ENCODE results near the gene HPS1.
A peak's percentile ranks its signal among the peaks of the same experiment; 100 is the strongest.

Gene HPS1

DNA sequence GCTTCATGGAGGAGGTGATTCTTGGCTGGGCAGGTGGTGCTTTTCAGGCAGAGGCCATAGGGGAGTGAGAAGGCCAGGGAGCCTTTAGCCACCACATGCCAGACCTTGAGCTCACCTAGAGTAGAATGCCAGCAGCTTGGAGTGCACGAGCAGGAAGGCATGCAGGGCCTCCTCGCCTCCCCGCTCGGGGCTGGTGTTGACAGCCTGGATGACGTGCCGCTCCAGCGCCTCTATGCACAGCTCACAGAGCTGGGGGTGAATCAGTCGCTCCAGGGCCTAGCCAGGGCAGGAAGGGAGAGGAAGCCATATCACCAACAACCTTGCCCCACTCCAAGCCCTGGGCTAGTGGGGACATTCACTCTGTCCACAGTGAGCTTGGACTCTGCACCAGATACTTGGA, 15.7 kb downstream of the HPS1 start:
- no peak for DNase-seq

DNA sequence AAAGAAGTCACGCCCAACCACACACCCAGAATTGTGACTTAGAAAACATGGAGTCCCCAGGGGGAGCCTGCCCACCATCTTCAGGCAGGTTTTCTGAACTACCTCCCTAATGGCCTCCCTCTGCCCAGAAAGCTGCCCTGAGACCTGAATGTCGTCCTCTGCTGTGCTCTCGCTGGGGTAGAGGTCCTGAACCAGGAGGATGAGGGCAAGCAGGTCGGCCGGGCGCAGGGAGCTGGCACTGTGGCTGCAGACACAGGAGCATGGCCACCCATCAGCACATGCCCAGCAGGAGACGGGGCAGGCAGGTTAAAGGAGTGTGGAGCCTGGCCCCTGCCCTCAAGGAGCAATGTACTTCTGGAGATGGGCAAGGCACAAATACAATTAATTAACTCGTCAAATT, 16.3 kb downstream of the HPS1 start:
- DNase-seq = no peak

DNA sequence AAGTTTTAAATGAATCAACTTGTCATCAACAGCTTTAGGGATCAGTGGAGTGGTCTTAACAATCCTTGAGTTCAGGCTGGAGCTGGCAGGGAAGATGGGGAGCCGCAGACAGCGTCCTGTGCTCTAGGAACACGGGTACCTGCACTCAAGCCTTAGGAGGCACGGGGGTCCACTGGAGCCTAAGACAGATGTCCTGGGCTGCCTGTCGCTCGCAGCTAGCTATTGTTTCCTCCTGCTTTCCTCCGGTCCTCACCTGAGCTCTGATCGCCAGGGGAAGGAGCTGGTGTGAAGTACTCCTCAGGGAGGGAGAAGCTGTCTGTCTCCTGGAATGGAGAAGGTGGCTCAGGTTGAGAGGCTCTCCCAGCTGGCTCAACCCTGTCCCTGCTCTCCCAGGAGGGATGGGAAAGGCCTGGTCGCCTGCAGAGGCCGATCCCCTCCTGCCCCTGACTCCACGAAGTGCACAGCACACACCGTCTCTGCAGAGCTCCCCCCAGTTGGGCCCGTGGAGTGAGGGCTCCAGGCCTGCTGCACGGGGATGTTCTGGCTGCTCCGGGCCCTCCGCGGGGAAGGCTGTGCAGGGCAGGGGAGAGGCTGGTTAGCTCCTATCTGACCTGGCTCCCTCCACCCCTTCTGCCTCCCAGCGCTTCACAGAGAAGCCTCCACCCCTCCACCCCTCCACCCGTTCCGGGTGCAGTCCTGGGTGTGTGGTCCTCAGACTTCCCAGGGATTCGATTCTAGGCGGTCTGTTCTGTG, 17.2 kb downstream of the HPS1 start:
- DNase-seq = no peak

GRCh38 chr10:98427011-98427515, 19.7 kb downstream of the HPS1 start:
- no peak for DNase-seq

- DNase-seq = no peak
Observed at GRCh38 chr10:98425511-98426352, 21.0 kb downstream of the HPS1 start.

- DNase-seq = no peak
Observed at GRCh38 chr10:98424295-98425254, 22.2 kb downstream of the HPS1 start.

- no peak for DNase-seq
Observed at GRCh38 chr10:98423691-98424120, 23.0 kb downstream of the HPS1 start.

- DNase-seq = no peak
Observed at GRCh38 chr10:98422182-98422581, 24.6 kb downstream of the HPS1 start.

DNA sequence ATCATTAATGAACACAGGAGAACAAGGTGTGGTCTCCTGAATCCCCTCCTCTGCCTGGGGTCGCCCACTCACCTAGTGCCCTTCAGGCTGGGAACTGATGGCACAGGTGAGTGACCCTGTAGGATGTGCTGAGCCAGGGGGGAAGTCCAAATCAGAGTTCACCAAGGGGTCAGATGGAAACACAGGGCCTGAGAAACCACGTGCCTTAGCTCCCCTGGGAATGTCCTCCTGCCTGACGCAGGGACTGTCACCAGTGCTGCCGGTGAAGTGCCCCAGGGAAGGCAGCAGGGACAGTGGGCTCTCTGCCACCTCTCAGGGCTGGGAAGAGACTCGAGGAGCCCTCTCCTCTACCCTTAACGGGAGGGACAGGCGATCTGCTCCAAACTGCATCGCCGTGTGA, 25.9 kb downstream of the HPS1 start:
- no peak for DNase-seq

GRCh38 chr10:98419469-98420261, 27.1 kb downstream of the HPS1 start:
- no peak for DNase-seq

- no peak for DNase-seq
Observed at GRCh38 chr10:98418665-98419468, 27.9 kb downstream of the HPS1 start.

DNA sequence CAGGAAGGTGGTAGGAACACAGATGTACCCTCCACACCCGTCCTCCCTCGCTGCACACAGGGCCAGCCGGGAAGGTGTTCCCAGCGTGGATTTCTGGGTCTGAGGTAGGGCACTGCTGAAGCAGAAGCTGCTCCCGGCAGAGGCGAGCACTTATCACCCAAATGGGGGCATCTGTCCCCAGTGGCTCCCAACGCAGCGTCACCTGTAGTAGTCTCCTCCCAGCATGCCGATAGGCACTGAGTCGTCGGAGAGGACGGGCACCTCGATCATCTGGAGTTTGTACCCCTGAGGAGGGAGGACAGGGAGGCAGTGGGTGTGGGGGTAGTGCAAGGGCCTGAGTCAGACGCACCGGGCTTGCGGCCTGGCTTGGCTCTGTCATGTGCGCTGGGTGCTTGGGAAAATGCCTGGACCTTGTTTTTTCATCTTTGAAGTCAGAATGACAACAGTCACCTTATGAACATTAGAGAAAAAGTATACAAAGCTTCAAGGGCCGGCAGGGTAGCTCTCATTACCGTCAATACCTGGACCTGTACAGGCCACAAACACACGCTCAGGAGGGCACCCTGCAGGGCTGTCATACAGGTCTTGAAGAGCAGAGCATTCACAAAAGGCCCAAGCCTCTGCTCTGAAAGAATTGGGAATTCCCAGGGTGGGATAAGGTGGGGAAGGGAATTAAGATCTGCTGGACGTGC, 28.6 kb downstream of the HPS1 start:
- DNase-seq = no peak

DNA sequence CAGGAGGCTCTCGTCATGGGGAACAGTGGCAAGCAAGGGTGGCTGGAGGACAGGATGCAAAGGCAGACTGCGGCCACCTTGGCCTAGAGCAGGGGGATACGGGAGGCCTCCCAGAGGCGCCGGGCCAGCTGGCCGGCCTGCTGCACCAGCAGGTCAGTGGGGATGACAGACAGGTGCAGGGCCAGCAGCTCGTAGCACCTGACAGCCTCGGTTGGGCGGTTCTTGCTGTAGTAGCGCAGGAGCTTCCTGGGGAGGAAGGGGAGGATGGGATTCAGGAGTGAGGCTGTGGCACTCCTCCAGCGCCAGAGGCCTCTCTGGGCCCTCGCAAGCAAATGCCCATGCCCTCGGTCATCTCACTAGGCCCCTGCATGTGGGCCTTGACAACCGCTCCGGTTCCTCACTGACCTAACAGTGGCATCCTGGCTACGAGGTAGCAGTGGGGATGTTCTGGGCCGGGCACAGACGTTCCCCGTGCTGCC, 29.2 kb downstream of the HPS1 start:
- no peak for DNase-seq

DNA sequence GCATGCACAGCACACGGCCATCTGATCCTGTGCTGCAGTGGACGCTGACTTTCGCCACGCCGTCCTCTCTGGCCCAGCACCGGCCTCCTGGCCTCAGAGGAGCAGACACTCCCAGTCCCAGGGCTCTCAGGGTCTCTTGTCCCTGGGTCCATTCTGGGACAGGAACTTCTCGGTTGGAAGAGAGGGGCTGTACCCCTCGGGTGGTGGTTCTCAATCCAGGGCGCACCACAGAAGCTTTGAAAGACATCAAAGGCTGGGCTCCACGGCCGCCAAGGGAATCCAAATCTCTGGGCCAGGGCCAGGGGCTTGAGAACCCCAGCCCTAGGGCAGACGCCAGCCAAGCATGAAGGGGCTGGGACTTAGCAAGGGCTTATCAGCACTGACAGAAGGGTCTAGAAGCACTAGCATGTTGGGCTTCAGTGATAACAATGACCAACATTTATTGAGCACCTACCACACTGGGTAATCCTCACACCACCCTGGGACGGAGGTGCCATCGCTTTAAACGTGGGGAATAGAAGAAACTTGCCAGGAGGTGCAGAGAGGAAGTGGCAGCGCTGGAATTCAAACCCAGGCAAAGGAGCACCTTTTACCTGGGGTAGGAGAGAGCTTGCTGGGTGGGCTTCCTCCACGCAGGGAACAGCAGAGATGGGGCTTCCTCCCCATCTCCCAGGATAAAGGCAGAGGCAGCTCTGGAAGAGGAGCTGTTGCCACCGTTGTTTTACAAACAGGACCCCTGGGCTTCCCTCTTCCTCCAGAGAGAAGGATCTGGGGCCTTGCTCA, 29.9 kb downstream of the HPS1 start:
- DNase-seq = no peak

GRCh38 chr10:98415731-98416119, 31.0 kb downstream of the HPS1 start:
- no peak for DNase-seq

DNA sequence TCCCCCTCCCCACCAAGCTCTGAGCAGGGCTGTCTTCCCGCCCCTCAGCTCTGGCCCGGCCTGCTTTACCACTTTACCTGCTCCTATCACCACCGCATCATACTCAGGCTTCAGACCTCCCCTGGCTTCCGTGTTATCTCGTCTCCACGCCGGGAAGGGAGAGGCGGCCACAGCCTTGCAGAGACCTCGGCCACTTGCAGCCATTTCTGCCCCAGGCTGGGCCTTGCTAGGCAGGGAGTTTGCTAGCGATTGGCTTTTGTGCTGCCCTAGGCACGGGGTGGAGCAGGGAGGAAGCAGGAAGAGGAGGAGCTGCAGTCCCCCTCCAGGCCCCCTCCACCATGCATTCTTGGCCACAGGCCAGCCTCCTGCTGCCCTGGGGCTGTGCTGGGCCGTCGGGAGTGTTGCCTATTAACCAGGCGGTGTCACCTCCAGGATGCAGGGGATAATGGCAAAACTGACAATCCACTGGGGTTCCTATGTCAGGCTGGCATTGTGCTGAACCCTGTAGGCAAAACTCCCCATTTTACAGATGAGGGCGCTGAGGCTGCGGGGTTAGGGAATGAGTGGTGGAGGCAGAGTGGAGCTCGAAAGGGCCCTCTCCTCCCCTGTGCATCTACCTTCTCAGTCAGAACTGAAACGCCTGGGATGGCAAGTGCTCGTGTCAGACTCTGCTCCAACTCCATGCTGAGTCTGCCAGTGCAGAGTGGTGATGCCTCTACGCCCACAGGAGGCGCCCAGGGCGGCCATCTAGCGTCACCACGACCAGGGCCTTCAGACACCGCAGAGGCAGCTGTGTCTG, 31.6 kb downstream of the HPS1 start, which contains the start of gene PYROXD2:
Gene PYROXD2, minus strand, starts transcription at position 251 of the 799 bp plus-strand sequence. Its CDS starts 47 bp downstream, at position 204.
- peak; percentile 58 to 76 for DNase-seq

GRCh38 chr10:98414578-98414931, 32.2 kb downstream of the HPS1 start:
- DNase-seq = no peak

GRCh38 chr10:98411768-98412167, 35.0 kb downstream of the HPS1 start:
- no peak for DNase-seq

Data from hippocampal formation (tissue), 2 donors.